HL-60 (cell line): Measurements from ENCODE around the gene ABCC4.

Source experiments
- GABPA ChIP-seq: IDR thresholded peaks from 2 replicates; pipeline ENCODE4 v1.6.1; 2012; ENCODE audit warnings: low read depth
- POLR2AphosphoS5 ChIP-seq: IDR thresholded peaks from 2 replicates; pipeline ENCODE4 v1.6.1; 2012; ENCODE audit warnings: low read depth
- SPI1 ChIP-seq: IDR thresholded peaks from 2 replicates; pipeline ENCODE4 v1.6.1; 2012; ENCODE audit warnings: low read depth, mild to moderate bottlenecking, borderline replicate concordance
- TF ChIP-seq, protein P1 (sequence below): IDR thresholded peaks from one replicate; pipeline ENCODE4 v1.5.1; 2011; ENCODE audit warnings: low read length, control low read depth, inconsistent platforms; ENCODE audit not compliant: insufficient read depth
- TF ChIP-seq, protein P2 (sequence below): IDR thresholded peaks from 2 replicates; pipeline ENCODE4 v1.6.1; 2012; ENCODE audit warnings: low read depth; ENCODE audit not compliant: insufficient replicate concordance

DNA sequence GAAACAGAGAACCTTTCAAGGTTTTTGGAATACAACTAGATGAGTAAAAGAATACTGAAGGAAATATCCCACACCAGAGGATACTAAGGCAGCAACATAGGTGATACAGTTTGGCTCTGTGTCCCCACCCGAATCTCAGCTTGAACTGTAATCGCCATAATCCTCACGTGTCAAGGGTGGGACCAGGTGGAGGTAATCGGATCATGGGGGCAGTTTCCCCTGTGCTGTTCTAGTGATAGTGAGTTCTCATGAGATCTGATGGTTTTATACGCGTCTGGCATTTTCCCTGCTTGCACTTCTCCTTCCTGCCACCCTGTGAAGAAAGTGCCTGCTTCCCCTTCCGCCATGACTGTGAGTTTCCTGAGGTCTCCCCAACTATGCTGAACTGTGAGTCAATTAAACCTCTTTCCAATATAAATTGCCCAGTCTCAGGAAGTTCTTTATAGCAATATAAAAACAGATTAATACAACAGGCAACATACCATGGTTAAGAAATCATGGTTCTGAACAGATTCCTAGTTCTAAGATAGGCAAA, 97.0 kb downstream of the ABCC4 start:
- TF ChIP-seq, protein P1, sequence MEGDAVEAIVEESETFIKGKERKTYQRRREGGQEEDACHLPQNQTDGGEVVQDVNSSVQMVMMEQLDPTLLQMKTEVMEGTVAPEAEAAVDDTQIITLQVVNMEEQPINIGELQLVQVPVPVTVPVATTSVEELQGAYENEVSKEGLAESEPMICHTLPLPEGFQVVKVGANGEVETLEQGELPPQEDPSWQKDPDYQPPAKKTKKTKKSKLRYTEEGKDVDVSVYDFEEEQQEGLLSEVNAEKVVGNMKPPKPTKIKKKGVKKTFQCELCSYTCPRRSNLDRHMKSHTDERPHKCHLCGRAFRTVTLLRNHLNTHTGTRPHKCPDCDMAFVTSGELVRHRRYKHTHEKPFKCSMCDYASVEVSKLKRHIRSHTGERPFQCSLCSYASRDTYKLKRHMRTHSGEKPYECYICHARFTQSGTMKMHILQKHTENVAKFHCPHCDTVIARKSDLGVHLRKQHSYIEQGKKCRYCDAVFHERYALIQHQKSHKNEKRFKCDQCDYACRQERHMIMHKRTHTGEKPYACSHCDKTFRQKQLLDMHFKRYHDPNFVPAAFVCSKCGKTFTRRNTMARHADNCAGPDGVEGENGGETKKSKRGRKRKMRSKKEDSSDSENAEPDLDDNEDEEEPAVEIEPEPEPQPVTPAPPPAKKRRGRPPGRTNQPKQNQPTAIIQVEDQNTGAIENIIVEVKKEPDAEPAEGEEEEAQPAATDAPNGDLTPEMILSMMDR = no peak
- TF ChIP-seq, protein P2, sequence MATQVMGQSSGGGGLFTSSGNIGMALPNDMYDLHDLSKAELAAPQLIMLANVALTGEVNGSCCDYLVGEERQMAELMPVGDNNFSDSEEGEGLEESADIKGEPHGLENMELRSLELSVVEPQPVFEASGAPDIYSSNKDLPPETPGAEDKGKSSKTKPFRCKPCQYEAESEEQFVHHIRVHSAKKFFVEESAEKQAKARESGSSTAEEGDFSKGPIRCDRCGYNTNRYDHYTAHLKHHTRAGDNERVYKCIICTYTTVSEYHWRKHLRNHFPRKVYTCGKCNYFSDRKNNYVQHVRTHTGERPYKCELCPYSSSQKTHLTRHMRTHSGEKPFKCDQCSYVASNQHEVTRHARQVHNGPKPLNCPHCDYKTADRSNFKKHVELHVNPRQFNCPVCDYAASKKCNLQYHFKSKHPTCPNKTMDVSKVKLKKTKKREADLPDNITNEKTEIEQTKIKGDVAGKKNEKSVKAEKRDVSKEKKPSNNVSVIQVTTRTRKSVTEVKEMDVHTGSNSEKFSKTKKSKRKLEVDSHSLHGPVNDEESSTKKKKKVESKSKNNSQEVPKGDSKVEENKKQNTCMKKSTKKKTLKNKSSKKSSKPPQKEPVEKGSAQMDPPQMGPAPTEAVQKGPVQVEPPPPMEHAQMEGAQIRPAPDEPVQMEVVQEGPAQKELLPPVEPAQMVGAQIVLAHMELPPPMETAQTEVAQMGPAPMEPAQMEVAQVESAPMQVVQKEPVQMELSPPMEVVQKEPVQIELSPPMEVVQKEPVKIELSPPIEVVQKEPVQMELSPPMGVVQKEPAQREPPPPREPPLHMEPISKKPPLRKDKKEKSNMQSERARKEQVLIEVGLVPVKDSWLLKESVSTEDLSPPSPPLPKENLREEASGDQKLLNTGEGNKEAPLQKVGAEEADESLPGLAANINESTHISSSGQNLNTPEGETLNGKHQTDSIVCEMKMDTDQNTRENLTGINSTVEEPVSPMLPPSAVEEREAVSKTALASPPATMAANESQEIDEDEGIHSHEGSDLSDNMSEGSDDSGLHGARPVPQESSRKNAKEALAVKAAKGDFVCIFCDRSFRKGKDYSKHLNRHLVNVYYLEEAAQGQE = no peak
- TF ChIP-seq POLR2AphosphoS5 = no peak
- no peak for TF ChIP-seq GABPA
- peak; percentile 65; the same call in 1 of the 2 replicates for TF ChIP-seq SPI1
